Smooth muscle cell (in vitro differentiated cells): ENCODE measurements around the gene CAMK2D. TPM values are rescaled to one million over a fixed set of nuclear protein-coding genes. Genes with fewer than 3 reads are reported as not detected.
"Not testable (repeated sequence)": the region's sequence is repeated elsewhere in the genome, so short reads cannot be mapped to it uniquely, and the experiment has no call there.

Experiments used
- DNase-seq: peaks from one replicate; lab custom pipeline; 2025; ENCODE audit not compliant: unreplicated experiment; lab: John Stamatoyannopoulos, UW
- H2AFZ ChIP-seq: fragments of 200-600 bp; sonication (generic); 2 replicates; pipeline ENCODE4 v1.6.0; 2016; ENCODE audit warnings: antibody characterized with exemption, low read depth, mild to moderate bottlenecking
- H3F3A ChIP-seq: fragments of 200-600 bp; sonication (generic); 2 replicates; pipeline ENCODE4 v1.6.0; 2017; ENCODE audit warnings: antibody characterized with exemption, low read depth
- H3K27ac ChIP-seq: fragments of 200-600 bp; sonication (generic); 2 replicates; pipeline ENCODE4 v1.5.1; 2016; ENCODE audit warnings: low read depth, mild to moderate bottlenecking
- H3K27me3 ChIP-seq: fragments of 200-600 bp; sonication (generic); 2 replicates; pipeline ENCODE4 v1.6.1; 2016; ENCODE audit warnings: low read depth, mild to moderate bottlenecking
- H3K36me3 ChIP-seq: fragments of 200-600 bp; sonication (generic); 2 replicates; pipeline ENCODE4 v1.5.1; 2016; ENCODE audit warnings: low read depth
- H3K4me1 ChIP-seq: fragments of 200-600 bp; sonication (generic); 2 replicates; pipeline ENCODE4 v1.5.1; 2016; ENCODE audit warnings: low read depth
- H3K4me2 ChIP-seq: fragments of 200-600 bp; sonication (generic); 2 replicates; pipeline ENCODE4 v1.6.0; 2016; ENCODE audit warnings: mild to moderate bottlenecking
- H3K4me3 ChIP-seq: fragments of 200-600 bp; sonication (generic); 2 replicates; pipeline ENCODE4 v1.5.1; 2016; ENCODE audit warnings: mild to moderate bottlenecking
- H3K79me2 ChIP-seq: fragments of 200-600 bp; sonication (generic); 2 replicates; pipeline ENCODE4 v1.6.0; 2016; ENCODE audit warnings: low read depth, mild to moderate bottlenecking
- H3K9ac ChIP-seq: fragments of 200-600 bp; sonication (generic); 2 replicates; pipeline ENCODE4 v1.6.0; 2016; ENCODE audit warnings: low read depth
- H3K9me3 ChIP-seq: fragments of 200-600 bp; sonication (generic); replicated peaks from 2 replicates; pipeline ENCODE4 v1.5.1; 2016; ENCODE audit warnings: low read depth
- H4K20me1 ChIP-seq: fragments of 200-600 bp; sonication (generic); 2 replicates; pipeline ENCODE4 v1.6.0; 2016; ENCODE audit warnings: low read depth
- WGBS: methylation state at CpG from one replicate; pipeline ENCODE4 v1.1.7; 2016; ENCODE audit warnings: low lambda C conversion rate; 5-methylcytosine and 5-hydroxymethylcytosine counted together
- polyA plus RNA-seq: library from polyadenylated mRNA; unstranded; fragments of >200 nt; fragmentation: Nextera tagmentation; extraction: Ambion mirVana; gene quantifications from 2 replicates; pipeline ENCODE4 v1.2.1, GENCODE V29; 2016
- total RNA-seq: library from RNA; depleted of rRNA; stranded (reverse); fragments of >200 nt; gene quantifications from 2 replicates; pipeline ENCODE4 v1.2.3, GENCODE V29; 2014
- TF ChIP-seq, protein P1 (sequence below): fragments of 200-600 bp; sonication (generic); IDR thresholded peaks from 2 replicates; pipeline ENCODE4 v1.5.1; 2017; ENCODE audit warnings: borderline replicate concordance, mild to moderate bottlenecking, antibody characterized with exemption; ENCODE audit not compliant: insufficient read depth, poor library complexity, severe bottlenecking

CAMK2D gene
- total and polyA plus RNA-seq, 2 experiments from 2014 or later = 17.2 to 36.0 TPM

- H3K4me1 ChIP-seq = peaks cover 11% of the 10 kb centered on the region
- no peaks in the 10 kb centered on the region for H3F3A ChIP-seq
- peak overlapping the region; percentile 4 for H3K4me3 ChIP-seq
- WGBS = 44% methylated on average over 3 of the region's 3 CpGs
- H3K27me3 ChIP-seq = no peaks in the 10 kb centered on the region
- H3K27ac ChIP-seq = no peak overlapping the region
- H3K9ac ChIP-seq = no peak overlapping the region
- TF ChIP-seq, protein P1, sequence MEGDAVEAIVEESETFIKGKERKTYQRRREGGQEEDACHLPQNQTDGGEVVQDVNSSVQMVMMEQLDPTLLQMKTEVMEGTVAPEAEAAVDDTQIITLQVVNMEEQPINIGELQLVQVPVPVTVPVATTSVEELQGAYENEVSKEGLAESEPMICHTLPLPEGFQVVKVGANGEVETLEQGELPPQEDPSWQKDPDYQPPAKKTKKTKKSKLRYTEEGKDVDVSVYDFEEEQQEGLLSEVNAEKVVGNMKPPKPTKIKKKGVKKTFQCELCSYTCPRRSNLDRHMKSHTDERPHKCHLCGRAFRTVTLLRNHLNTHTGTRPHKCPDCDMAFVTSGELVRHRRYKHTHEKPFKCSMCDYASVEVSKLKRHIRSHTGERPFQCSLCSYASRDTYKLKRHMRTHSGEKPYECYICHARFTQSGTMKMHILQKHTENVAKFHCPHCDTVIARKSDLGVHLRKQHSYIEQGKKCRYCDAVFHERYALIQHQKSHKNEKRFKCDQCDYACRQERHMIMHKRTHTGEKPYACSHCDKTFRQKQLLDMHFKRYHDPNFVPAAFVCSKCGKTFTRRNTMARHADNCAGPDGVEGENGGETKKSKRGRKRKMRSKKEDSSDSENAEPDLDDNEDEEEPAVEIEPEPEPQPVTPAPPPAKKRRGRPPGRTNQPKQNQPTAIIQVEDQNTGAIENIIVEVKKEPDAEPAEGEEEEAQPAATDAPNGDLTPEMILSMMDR = no peak
- no peaks in the 10 kb centered on the region for H3K9me3 ChIP-seq
- peaks cover 40% of the 10 kb centered on the region for H4K20me1 ChIP-seq
- H3K36me3 ChIP-seq = no peaks in the 10 kb centered on the region
- no peak for DNase-seq
- H3K79me2 ChIP-seq = peaks cover 20% of the 10 kb centered on the region
- H2AFZ ChIP-seq = no peak overlapping the region
- peak overlapping the region; percentile 37 for H3K4me2 ChIP-seq
Observed at GRCh38 chr4:113692809-113693411, 68.6 kb downstream of the CAMK2D start.

GRCh38 chr4:113691676-113692075 lies 69.9 kb downstream of the CAMK2D start:
- no peaks in the 10 kb centered on the region for H3F3A ChIP-seq
- H4K20me1 ChIP-seq = peaks cover 33% of the 10 kb centered on the region
- H3K27me3 ChIP-seq = no peaks in the 10 kb centered on the region
- peaks cover 12% of the 10 kb centered on the region for H3K79me2 ChIP-seq
- H3K4me1 ChIP-seq = peaks cover 11% of the 10 kb centered on the region
- H3K36me3 ChIP-seq = no peaks in the 10 kb centered on the region
- H3K9ac ChIP-seq = no peak overlapping the region
- no peak overlapping the region for H2AFZ ChIP-seq
- DNase-seq = no peak
- no peak overlapping the region for H3K4me2 ChIP-seq
- H3K27ac ChIP-seq = no peak overlapping the region
- 97% methylated on average over 2 of the region's 2 CpGs for WGBS
- no peaks in the 10 kb centered on the region for H3K9me3 ChIP-seq
- H3K4me3 ChIP-seq = no peak overlapping the region
- TF ChIP-seq, protein P1 = no peak

GRCh38 chr4:113689394-113689793 lies 72.1 kb downstream of the CAMK2D start:
- WGBS = 97% methylated on average over 1 of the region's 1 CpG
- Histone ChIP-seq H3F3A (no peaks in the 10 kb centered on the region), H3K27ac (no peak overlapping the region), H3K27me3 (no peaks in the 10 kb centered on the region), H3K4me2 (no peak overlapping the region), H4K20me1 (peaks cover 13% of the 10 kb centered on the region), H3K4me3 (no peak overlapping the region), H3K79me2 (no peaks in the 10 kb centered on the region), H2AFZ (no peak overlapping the region), H3K4me1 (peaks cover 11% of the 10 kb centered on the region), H3K9ac (no peak overlapping the region), H3K36me3 (no peaks in the 10 kb centered on the region), H3K9me3 (no peaks in the 10 kb centered on the region)
- DNase-seq = no peak
- TF ChIP-seq, protein P1 = no peak

DNA sequence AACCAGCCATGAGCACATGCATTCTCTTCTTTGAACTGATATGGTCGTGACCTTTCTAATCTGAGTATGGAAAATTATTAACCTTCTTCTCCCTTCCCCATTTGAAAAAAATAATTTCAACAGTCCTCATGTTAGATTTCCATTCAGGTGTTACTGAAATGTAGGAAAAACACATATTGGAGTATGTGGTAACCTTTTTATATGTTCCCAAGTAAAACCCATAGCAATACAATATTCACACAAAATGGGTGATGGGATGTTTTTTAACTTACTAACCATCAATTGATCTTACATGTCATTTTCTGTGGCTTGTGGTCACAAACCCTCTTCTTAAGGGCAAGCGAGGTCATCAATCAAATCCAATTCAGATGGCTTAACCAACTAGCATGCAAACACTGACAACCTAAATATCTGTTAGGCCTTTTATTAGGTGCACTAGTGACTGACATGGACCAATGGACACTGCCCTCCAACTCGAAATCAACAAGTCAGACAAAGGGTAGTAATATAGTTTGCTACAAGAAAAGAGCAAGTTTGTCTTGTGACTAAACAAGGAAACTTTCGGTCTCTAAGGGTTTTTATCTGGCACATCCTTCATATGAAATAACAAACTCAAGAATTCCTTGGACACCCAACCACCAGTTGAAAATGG lies 74.3 kb downstream of the CAMK2D start:
- Histone ChIP-seq H3K9ac (no peak overlapping the region), H3K27me3 (no peaks in the 10 kb centered on the region), H3K4me3 (no peak overlapping the region), H2AFZ (no peak overlapping the region), H3K4me2 (no peak overlapping the region), H3K79me2 (peaks cover 7% of the 10 kb centered on the region), H3K9me3 (no peaks in the 10 kb centered on the region), H3K27ac (no peak overlapping the region), H3F3A (peaks cover 5% of the 10 kb centered on the region), H3K4me1 (no peaks in the 10 kb centered on the region), H4K20me1 (no peaks in the 10 kb centered on the region), H3K36me3 (no peaks in the 10 kb centered on the region)
- TF ChIP-seq, protein P1 = no peak
- 90% methylated on average over 4 of the region's 4 CpGs for WGBS
- no peak for DNase-seq

DNA sequence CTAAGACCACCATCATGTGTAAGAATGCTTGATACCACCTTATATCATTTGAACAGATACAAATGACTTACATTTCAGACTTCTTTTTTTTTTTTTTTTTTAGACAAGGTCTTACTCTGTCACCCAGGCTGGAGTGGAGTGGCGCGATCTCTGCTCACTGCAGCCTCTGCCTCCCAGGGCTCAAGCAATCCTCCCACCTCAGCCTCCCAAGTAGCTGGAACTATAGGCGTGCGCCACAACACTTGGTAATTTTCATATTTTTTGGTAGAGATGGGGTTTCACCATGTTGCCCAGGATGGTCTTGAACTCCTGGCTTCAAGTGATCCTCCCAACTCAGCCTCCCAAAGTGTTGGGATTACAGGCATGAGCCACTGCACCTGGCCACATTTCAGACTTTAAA lies 76.4 kb downstream of the CAMK2D start:
- H3K9me3 ChIP-seq, H3K9ac ChIP-seq, H3K36me3 ChIP-seq, H2AFZ ChIP-seq, H3F3A ChIP-seq, H3K4me1 ChIP-seq, H3K79me2 ChIP-seq, DNase-seq, H3K4me2 ChIP-seq, H3K4me3 ChIP-seq, H3K27me3 ChIP-seq, H4K20me1 ChIP-seq: not testable (repeated sequence)
- WGBS = 99% methylated on average over 4 of the region's 4 CpGs
- peak overlapping the region; percentile 64 for H3K27ac ChIP-seq
